Measurements from ENCODE around the gene NRXN3.

The NRXN3 gene

DNA sequence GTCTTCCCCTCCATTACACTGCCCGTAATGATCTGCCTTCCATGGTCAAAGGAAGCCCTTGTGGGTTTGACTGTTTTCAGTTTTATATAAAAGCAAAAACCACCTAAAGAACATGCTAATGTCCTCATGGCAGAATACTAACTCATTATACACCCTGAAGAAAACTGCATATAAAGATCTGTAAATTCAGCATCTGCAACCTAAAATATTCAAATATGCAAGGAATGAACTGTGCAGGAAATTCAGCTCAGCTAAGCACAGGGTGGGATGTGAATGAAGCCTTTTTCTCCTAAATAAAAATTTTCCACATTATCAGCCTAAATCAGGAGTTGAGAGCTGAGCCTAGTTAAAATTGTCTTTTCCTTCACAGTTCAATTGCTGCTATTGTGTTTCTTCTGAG lies 128.1 kb downstream of the NRXN3 start:
- DNase-seq (ENCODE audit: low read depth): no peak
- TF ChIP-seq, protein P1, sequence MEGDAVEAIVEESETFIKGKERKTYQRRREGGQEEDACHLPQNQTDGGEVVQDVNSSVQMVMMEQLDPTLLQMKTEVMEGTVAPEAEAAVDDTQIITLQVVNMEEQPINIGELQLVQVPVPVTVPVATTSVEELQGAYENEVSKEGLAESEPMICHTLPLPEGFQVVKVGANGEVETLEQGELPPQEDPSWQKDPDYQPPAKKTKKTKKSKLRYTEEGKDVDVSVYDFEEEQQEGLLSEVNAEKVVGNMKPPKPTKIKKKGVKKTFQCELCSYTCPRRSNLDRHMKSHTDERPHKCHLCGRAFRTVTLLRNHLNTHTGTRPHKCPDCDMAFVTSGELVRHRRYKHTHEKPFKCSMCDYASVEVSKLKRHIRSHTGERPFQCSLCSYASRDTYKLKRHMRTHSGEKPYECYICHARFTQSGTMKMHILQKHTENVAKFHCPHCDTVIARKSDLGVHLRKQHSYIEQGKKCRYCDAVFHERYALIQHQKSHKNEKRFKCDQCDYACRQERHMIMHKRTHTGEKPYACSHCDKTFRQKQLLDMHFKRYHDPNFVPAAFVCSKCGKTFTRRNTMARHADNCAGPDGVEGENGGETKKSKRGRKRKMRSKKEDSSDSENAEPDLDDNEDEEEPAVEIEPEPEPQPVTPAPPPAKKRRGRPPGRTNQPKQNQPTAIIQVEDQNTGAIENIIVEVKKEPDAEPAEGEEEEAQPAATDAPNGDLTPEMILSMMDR (IDR thresholded peaks at IDR 0.05; ENCODE audit: low read depth, low read length, missing control alignments): no peak
- in situ Hi-C loops (cut with HindIII; ENCODE audit: low sequenced_read_pairs): no loop called here

DNA sequence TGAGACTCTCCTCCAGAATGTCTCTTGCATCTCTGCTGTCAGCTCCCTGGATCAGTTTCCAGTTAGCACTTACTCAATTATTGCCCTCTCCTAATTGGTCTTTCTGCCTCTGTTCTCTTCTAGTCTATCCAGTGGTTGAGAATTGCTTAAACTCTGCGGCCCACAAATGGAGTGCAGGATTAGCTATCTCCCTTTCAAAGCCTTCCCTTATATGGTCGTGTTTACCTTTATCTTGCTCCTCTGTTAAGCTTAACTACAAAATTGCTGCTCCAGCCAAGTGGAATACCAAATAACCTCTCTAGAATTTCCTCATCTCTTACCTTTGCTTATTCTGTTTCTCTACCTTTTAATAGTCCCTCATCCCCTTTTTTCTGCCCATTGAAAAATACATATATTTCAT lies 132.7 kb downstream of the NRXN3 start:
- TF ChIP-seq, protein P1 (IDR thresholded peaks at IDR 0.05; ENCODE audit: low read depth, low read length, missing control alignments): no peak
- in situ Hi-C loops (cut with HindIII; ENCODE audit: low sequenced_read_pairs): no loop called here
- DNase-seq (ENCODE audit: low read depth): no peak
- H3K4me3 ChIP-seq (ENCODE audit: low read depth, low read length): no peak overlapping the region

More for the DNA sequence above, 128.1 kb downstream of the NRXN3 start:
- no peak overlapping the region for H3K4me3 ChIP-seq (ENCODE audit: low read depth, low read length)

DNA sequence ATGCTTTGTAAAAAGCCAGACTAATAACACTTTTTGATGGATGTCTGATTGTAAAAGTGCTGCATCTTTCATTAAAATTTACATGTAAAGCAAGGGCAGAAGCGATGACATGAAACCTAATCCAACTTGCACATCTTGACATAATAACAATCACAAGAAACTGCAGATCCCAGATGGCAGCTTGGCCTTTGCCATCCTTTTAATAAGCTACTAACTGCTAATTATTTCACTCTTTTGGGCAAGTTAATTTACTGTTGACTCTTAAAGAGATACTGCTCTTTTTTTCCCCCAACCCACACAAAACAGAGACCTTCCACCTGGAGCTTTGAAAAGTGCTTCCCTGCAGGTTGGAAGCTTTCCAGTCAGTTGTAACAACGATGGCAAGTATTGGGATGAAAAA lies 137.5 kb downstream of the NRXN3 start:
- in situ Hi-C loops (cut with HindIII; ENCODE audit: low sequenced_read_pairs): no loop called here
- no peak overlapping the region for H3K4me3 ChIP-seq (ENCODE audit: low read depth, low read length)
- no peak for DNase-seq (ENCODE audit: low read depth)
- TF ChIP-seq, protein P1 (IDR thresholded peaks at IDR 0.05; ENCODE audit: low read depth, low read length, missing control alignments): no peak

DNA sequence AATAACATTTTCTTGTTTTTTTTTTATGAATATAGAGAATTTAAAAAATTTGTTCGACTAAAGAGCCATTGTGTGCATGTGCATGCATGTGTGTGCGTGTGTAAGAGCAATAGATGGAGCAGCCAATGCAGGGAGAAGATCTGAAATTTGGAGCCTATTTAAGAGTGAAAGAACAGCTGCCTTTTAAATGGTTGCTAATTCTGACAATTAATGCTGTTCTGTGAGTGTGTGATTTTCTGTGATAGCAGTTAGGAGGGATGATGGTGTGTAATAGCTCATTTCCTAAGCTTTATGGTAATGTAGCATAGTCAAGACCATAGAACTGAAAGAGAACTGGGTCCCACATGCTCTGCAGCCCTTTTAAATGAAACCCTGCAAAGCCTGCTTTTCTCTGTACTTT lies 137.9 kb downstream of the NRXN3 start:
- H3K4me3 ChIP-seq (ENCODE audit: low read depth, low read length): no peak overlapping the region
- TF ChIP-seq, protein P1 (IDR thresholded peaks at IDR 0.05; ENCODE audit: low read depth, low read length, missing control alignments): no peak
- in situ Hi-C loops (cut with HindIII; ENCODE audit: low sequenced_read_pairs): no loop called here
- DNase-seq (ENCODE audit: low read depth): no peak

DNA sequence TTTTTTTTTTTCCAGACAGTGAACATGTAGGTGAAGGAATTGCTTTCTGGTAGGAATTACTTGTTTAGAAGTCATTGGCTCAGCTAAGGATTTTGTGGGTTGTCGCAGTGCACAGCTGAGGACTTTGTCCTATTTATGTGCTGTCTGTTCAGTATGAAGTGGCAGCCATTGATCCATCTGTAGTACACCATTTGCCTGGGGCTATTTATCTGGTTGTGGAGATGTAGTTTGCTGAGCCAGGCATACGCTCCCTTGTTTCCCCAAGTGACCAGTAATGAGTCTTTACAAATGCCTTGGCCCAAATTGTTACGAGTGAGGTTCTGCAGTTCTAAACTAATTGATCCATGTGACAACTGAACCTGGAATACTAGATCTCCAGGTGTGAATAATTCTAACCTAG lies 140.1 kb downstream of the NRXN3 start:
- H3K4me3 ChIP-seq (ENCODE audit: low read depth, low read length): no peak overlapping the region
- DNase-seq (ENCODE audit: low read depth): no peak
- TF ChIP-seq, protein P1 (IDR thresholded peaks at IDR 0.05; ENCODE audit: low read depth, low read length, missing control alignments): no peak
- in situ Hi-C loops (cut with HindIII; ENCODE audit: low sequenced_read_pairs): no loop called here

DNA sequence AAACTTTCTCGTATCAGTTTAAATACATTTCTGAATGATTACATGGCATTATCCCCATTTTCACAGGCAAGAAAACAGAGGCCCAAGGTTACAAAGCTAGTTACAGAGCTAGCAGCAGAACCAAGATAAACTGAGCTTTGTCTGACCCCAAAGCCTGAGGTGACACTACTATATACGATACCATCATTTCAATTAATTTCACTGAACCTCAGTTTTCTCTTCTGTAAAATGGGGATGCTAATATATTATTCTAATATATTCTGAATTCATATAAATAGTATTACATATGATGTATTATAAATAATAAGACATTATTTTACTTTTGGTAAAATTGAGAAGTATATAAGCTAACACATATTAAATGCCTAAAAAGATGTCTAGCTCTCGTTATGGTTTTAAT lies 143.3 kb downstream of the NRXN3 start:
- TF ChIP-seq, protein P1 (IDR thresholded peaks at IDR 0.05; ENCODE audit: low read depth, low read length, missing control alignments): no peak
- in situ Hi-C loops (cut with HindIII; ENCODE audit: low sequenced_read_pairs): no loop called here
- H3K4me3 ChIP-seq (ENCODE audit: low read depth, low read length): no peak overlapping the region
- no peak for DNase-seq (ENCODE audit: low read depth)

DNA sequence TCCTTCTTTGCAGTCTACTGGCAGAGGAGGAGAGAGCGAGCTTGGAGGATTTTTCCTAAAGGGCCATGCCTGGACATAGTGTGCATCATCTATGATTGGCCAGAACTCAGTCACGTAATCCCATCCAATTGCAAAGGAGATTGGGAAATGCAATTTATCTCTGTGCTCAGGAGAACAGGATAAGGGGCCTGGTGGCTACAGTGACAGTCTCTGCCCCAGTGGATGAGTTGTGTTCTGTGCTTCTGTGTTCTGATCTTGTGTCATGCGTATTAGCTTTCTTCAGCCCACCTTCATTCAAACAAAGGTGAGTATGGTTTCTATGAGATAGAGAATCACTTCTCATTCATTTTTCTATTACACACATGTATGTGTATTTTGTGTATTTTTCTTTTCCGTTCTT lies 144.3 kb downstream of the NRXN3 start:
- no peak for DNase-seq (ENCODE audit: low read depth)
- in situ Hi-C loops (cut with HindIII; ENCODE audit: low sequenced_read_pairs): no loop called here
- TF ChIP-seq, protein P1 (IDR thresholded peaks at IDR 0.05; ENCODE audit: low read depth, low read length, missing control alignments): no peak
- H3K4me3 ChIP-seq (ENCODE audit: low read depth, low read length): no peak overlapping the region

Measured in astrocyte of the cerebellum (primary cell).